ENCODE data around the gene PABPN1.

Gene PABPN1

GRCh38 chr14:23352506-23353432, 31.5 kb downstream of the PABPN1 start, which contains the start of gene SLC22A17:
TSS of gene SLC22A17 (minus strand) at chr14:23352887.
- no peak within 1 kb of the TSS for H3K27ac ChIP-seq (ENCODE audit: low read length)

DNA sequence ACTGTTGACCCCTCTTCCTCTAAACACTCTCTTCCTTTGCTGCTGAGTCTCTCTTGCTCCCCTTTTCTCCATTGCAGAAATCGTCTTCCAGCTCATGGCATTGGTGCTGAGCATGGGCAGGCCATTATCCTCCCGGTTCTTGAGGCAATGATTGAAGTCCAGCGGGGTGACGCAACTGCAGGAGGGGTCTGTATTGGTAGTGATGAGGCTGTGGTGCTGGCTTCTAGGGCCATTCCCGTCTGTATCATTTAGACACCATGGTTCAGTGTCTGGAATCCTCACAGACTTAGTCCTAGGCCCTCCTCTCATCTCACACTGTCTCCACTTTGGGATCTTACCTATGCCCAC, 32.1 kb downstream of the PABPN1 start:
- peaks cover 4% of the 10 kb centered on the region; the same call in 1 of the 2 replicates for H3K4me1 ChIP-seq (ENCODE audit: control insufficient read depth, insufficient read depth, low read length)
- no peaks in the 10 kb centered on the region for H3K9me3 ChIP-seq (ENCODE audit: control insufficient read depth, insufficient read depth, low read length)
- H3K27ac ChIP-seq (ENCODE audit: low read length), result no peak overlapping the region
- H3K4me3 ChIP-seq (ENCODE audit: low read length), result no peak overlapping the region
- DNase-seq (ENCODE audit: low read depth, low spot score), result no peak
- WGBS (ENCODE audit: insufficient coverage, insufficient read length), result no CpG with 5 or more reads among the region's 5 CpGs
- H3K36me3 ChIP-seq (ENCODE audit: control insufficient read depth, insufficient read depth, low read length), result peaks cover 2% of the 10 kb centered on the region; the same call in 1 of the 2 replicates
- no peaks in the 10 kb centered on the region for H3K27me3 ChIP-seq (ENCODE audit: control insufficient read depth, insufficient read depth, low read length)

More at GRCh38 chr14:23352506-23353432, 31.5 kb downstream of the PABPN1 start, which contains the start of gene SLC22A17:
- Histone ChIP-seq H3K4me1 (ENCODE audit: control insufficient read depth, insufficient read depth, low read length) (peaks cover 4% of the 10 kb centered on the region; the same call in 1 of the 2 replicates), H3K9me3 (ENCODE audit: control insufficient read depth, insufficient read depth, low read length) (no peaks in the 10 kb centered on the region), H3K36me3 (ENCODE audit: control insufficient read depth, insufficient read depth, low read length) (peaks cover 2% of the 10 kb centered on the region; the same call in 1 of the 2 replicates), H3K4me3 (ENCODE audit: low read length) (peak within 1 kb of the TSS; percentile 91), H3K27me3 (ENCODE audit: control insufficient read depth, insufficient read depth, low read length) (no peaks in the 10 kb centered on the region)
- WGBS (ENCODE audit: insufficient coverage, insufficient read length), result no CpG with 5 or more reads among the region's 42 CpGs
- DNase-seq (ENCODE audit: low read depth, low spot score), result peak; percentile 77

GRCh38 chr14:23354990-23355389, 33.7 kb downstream of the PABPN1 start:
- no peaks in the 10 kb centered on the region for H3K9me3 ChIP-seq (ENCODE audit: control insufficient read depth, insufficient read depth, low read length)
- WGBS (ENCODE audit: insufficient coverage, insufficient read length), result no CpG with 5 or more reads among the region's 6 CpGs
- no peaks in the 10 kb centered on the region for H3K27me3 ChIP-seq (ENCODE audit: control insufficient read depth, insufficient read depth, low read length)
- H3K36me3 ChIP-seq (ENCODE audit: control insufficient read depth, insufficient read depth, low read length), result peaks cover 5% of the 10 kb centered on the region
- peaks cover 4% of the 10 kb centered on the region; the same call in 1 of the 2 replicates for H3K4me1 ChIP-seq (ENCODE audit: control insufficient read depth, insufficient read depth, low read length)
- H3K4me3 ChIP-seq (ENCODE audit: low read length), result no peak overlapping the region
- no peak overlapping the region for H3K27ac ChIP-seq (ENCODE audit: low read length)
- DNase-seq (ENCODE audit: low read depth, low spot score), result no peak

DNA sequence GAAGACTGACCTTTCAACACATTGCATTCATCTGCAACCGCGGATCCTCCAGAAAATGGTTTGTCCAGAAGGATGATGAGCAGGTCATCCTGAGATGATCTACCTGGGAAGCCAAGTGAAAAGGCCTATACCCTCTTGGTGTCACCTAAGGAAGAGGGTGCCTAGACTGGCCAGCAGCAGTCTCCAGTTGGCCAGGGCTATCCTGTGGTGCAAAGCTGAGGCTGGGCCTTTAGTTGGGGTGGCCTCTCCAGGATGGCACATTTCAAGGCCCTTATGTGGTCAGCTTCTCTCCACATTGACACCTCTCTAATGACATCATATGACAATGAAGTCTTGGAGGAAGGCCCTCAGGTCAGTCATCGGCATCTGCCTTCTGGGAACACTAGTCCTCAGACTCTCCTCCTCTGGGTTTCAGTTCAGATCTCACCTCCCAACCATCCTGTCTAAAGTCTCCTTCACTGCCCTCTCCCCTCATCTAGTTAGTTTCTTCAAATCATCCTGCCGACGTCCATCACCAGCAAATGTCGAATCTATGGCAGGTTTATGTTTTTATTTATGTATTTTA, 34.7 kb downstream of the PABPN1 start:
- WGBS (ENCODE audit: insufficient coverage, insufficient read length), result no CpG with 5 or more reads among the region's 6 CpGs
- Histone ChIP-seq H3K27me3 (ENCODE audit: control insufficient read depth, insufficient read depth, low read length) (no peaks in the 10 kb centered on the region), H3K9me3 (ENCODE audit: control insufficient read depth, insufficient read depth, low read length) (no peaks in the 10 kb centered on the region), H3K4me1 (ENCODE audit: control insufficient read depth, insufficient read depth, low read length) (peaks cover 4% of the 10 kb centered on the region; the same call in 1 of the 2 replicates), H3K36me3 (ENCODE audit: control insufficient read depth, insufficient read depth, low read length) (peaks cover 6% of the 10 kb centered on the region), H3K4me3 (ENCODE audit: low read length) (no peak overlapping the region), H3K27ac (ENCODE audit: low read length) (no peak overlapping the region)
- no peak for DNase-seq (ENCODE audit: low read depth, low spot score)

DNA sequence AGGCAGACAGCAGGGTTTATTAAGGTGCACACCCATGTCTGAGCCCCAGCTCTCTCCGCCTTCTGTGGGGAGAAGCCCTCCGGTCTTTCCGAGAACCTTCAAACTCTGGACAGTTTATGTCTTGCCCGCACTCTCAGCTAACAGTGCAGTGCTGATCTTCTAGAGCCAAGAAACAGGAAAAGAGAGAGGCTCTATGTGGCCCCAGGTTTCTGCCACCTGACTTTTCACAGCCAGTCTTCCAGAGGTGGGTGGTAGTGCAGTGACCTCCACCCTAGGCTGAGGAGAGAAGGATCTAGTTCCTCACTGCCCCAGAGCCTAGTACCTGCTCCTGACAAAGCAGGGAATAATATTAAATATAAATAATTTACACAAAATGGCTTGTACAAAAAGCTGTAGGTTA, 35.4 kb downstream of the PABPN1 start:
- WGBS (ENCODE audit: insufficient coverage, insufficient read length), result no CpG with 5 or more reads among the region's 4 CpGs

DNA sequence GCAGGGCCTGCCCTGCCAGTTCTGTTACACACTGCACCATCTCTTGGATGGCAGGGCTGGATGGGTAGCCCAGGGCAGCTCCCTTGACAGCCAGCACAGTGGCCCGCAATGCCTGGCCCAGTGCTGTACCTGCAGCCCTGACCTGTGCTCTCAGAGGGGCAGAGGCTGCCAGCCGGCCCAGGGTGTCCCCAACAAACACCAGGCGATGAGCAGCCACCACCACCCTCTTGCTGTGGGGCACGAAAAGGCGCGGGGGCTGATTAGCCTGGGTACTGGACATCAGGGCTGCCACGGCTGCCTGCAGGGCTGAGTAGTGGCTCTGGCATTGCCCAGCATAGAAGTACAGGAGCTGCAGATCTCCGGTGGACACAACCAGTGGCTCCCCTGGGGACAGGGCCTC, 36.0 kb downstream of the PABPN1 start:
- no peak for DNase-seq (ENCODE audit: low read depth, low spot score)
- no CpG with 5 or more reads among the region's 8 CpGs for WGBS (ENCODE audit: insufficient coverage, insufficient read length)
- Histone ChIP-seq H3K27ac (ENCODE audit: low read length) (no peak overlapping the region), H3K36me3 (ENCODE audit: control insufficient read depth, insufficient read depth, low read length) (peaks cover 6% of the 10 kb centered on the region), H3K27me3 (ENCODE audit: control insufficient read depth, insufficient read depth, low read length) (no peaks in the 10 kb centered on the region), H3K4me3 (ENCODE audit: low read length) (no peak overlapping the region), H3K4me1 (ENCODE audit: control insufficient read depth, insufficient read depth, low read length) (no peaks in the 10 kb centered on the region), H3K9me3 (ENCODE audit: control insufficient read depth, insufficient read depth, low read length) (no peaks in the 10 kb centered on the region)

More for the DNA sequence above, 35.4 kb downstream of the PABPN1 start:
- Histone ChIP-seq H3K4me3 (ENCODE audit: low read length) (no peak overlapping the region), H3K36me3 (ENCODE audit: control insufficient read depth, insufficient read depth, low read length) (peaks cover 6% of the 10 kb centered on the region), H3K9me3 (ENCODE audit: control insufficient read depth, insufficient read depth, low read length) (no peaks in the 10 kb centered on the region), H3K27me3 (ENCODE audit: control insufficient read depth, insufficient read depth, low read length) (no peaks in the 10 kb centered on the region), H3K4me1 (ENCODE audit: control insufficient read depth, insufficient read depth, low read length) (peaks cover 3% of the 10 kb centered on the region; the same call in 1 of the 2 replicates), H3K27ac (ENCODE audit: low read length) (no peak overlapping the region)
- no peak for DNase-seq (ENCODE audit: low read depth, low spot score)

DNA sequence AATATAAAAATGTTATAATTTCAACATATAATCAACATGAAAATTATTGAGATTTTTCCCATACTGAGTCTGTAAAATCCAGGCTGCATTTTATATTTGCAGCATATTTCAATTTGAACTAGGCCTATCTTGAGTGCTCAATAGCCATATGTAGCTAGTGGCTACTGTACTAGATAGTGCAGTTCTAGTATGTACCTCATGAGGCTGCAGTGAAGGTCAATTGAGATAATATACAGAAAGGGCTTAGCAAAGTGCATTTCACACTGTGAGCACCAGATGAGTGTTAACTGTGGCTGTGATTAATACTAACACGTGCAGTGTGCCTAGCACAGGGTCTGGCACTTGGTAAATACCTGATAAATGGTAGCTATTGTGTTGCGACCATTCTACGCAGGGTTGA, 36.8 kb downstream of the PABPN1 start:
- no peak for DNase-seq (ENCODE audit: low read depth, low spot score)
- Histone ChIP-seq H3K4me1 (ENCODE audit: control insufficient read depth, insufficient read depth, low read length) (no peaks in the 10 kb centered on the region), H3K4me3 (ENCODE audit: low read length) (no peak overlapping the region), H3K27ac (ENCODE audit: low read length) (no peak overlapping the region), H3K9me3 (ENCODE audit: control insufficient read depth, insufficient read depth, low read length) (no peaks in the 10 kb centered on the region), H3K36me3 (ENCODE audit: control insufficient read depth, insufficient read depth, low read length) (peaks cover 6% of the 10 kb centered on the region), H3K27me3 (ENCODE audit: control insufficient read depth, insufficient read depth, low read length) (no peaks in the 10 kb centered on the region)
- no CpG with 5 or more reads among the region's 3 CpGs for WGBS (ENCODE audit: insufficient coverage, insufficient read length)

DNA sequence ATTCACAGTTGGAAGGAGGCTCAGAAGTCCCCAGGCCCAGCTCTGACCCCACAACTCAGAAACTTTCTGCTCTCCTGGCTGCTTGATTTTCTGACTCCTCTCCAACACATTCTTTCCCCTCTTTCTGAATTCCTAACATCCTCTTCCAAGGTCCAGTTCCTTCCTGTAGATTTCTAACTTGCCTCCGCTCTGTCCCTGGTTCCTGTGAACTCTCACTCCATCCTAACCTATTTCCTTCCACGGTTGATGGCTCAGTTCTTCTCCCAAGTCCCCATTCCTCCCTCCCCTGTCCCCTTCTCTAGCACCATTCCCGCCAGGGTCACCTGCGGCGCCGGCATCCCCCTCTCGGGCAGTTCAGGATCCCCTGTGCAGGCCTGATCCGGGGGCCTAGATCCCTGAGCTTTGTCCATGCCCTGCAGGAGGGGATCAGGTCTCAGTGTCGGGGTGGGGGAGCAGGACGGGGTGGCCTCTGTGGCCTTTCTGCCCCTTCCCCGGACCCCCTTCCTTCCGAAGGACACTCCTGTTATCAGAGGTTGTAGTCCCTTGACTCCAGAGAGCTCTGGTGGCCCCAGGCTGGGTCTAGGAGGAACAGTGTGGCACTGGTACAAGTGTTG, 37.4 kb downstream of the PABPN1 start:
- no peaks in the 10 kb centered on the region for H3K27me3 ChIP-seq (ENCODE audit: control insufficient read depth, insufficient read depth, low read length)
- no peak overlapping the region for H3K4me3 ChIP-seq (ENCODE audit: low read length)
- H3K27ac ChIP-seq (ENCODE audit: low read length), result no peak overlapping the region
- WGBS (ENCODE audit: insufficient coverage, insufficient read length), result no CpG with 5 or more reads among the region's 12 CpGs
- H3K36me3 ChIP-seq (ENCODE audit: control insufficient read depth, insufficient read depth, low read length), result peaks cover 6% of the 10 kb centered on the region
- no peaks in the 10 kb centered on the region for H3K9me3 ChIP-seq (ENCODE audit: control insufficient read depth, insufficient read depth, low read length)
- DNase-seq (ENCODE audit: low read depth, low spot score), result no peak
- no peaks in the 10 kb centered on the region for H3K4me1 ChIP-seq (ENCODE audit: control insufficient read depth, insufficient read depth, low read length)

DNA sequence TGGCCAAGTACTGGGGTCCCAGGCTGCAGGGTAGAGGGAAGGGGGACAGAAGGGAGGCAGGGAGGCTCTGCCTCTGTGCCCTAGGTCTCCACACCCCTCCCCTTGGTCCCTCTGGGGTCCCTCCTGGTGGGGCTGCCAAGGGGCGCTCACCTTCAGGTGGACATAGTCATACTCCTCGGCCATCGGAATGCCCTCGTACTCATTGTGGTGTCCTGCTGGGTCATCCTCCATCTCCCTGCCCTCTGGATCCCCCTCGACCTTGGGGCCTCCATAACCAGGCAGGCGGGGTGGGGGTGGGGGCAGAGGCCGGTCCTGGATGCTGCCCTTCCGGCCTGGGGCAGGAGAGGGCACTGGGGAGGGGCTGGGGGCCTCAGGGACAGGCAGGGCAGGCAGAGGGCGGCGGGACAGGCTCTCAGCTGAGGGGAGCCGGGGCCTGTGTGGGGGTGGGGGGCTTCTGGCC, 37.9 kb downstream of the PABPN1 start:
- no CpG with 5 or more reads among the region's 11 CpGs for WGBS (ENCODE audit: insufficient coverage, insufficient read length)
- H3K4me3 ChIP-seq (ENCODE audit: low read length), result no peak overlapping the region
- H3K9me3 ChIP-seq (ENCODE audit: control insufficient read depth, insufficient read depth, low read length), result no peaks in the 10 kb centered on the region
- H3K27ac ChIP-seq (ENCODE audit: low read length), result no peak overlapping the region
- DNase-seq (ENCODE audit: low read depth, low spot score), result no peak
- H3K4me1 ChIP-seq (ENCODE audit: control insufficient read depth, insufficient read depth, low read length), result 0 out of 2 replicates have a peak, but pooled peaks cover 2% of the 10 kb centered on the region
- H3K36me3 ChIP-seq (ENCODE audit: control insufficient read depth, insufficient read depth, low read length), result peaks cover 6% of the 10 kb centered on the region
- no peaks in the 10 kb centered on the region for H3K27me3 ChIP-seq (ENCODE audit: control insufficient read depth, insufficient read depth, low read length)

DNA sequence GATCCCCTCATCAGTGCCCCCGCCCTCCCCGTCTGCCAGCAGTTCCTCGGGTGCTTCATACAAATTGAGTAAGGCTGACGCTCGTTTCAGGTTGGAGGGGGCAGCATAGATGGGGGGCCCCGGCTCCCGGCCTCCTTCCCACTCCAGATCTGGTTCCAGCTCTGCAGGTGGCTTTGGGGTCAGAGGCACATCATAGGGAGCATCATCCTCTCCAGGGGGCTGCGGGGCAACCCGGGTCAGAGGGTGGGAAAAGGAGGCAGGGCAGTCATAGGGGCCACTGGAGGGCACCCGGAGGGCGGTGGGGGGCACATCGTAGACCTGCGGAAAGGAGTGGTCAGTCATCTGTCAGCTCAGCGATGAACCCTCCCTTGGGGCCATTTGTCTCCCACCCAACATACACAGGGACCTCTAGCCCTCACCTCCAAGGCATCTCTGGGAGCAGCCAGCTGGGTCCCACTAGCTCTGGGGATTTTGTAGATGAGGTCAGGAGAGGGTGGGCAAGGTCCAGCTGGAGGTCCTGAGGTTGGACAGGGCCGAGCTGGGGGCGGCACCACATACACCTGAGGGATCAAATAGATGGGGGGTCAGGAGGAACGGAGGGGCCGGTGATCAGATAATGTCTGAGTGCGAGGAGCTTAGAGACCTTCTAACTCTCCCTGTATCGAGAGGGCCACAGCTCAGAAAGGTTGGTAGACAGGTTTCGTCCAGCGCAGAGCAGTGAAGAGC, 38.6 kb downstream of the PABPN1 start:
- Histone ChIP-seq H3K9me3 (ENCODE audit: control insufficient read depth, insufficient read depth, low read length) (no peaks in the 10 kb centered on the region), H3K36me3 (ENCODE audit: control insufficient read depth, insufficient read depth, low read length) (peaks cover 6% of the 10 kb centered on the region), H3K4me1 (ENCODE audit: control insufficient read depth, insufficient read depth, low read length) (0 out of 2 replicates have a peak, but pooled peaks cover 3% of the 10 kb centered on the region), H3K4me3 (ENCODE audit: low read length) (no peak overlapping the region), H3K27ac (ENCODE audit: low read length) (no peak overlapping the region), H3K27me3 (ENCODE audit: control insufficient read depth, insufficient read depth, low read length) (no peaks in the 10 kb centered on the region)
- no peak for DNase-seq (ENCODE audit: low read depth, low spot score)
- WGBS (ENCODE audit: insufficient coverage, insufficient read length), result no CpG with 5 or more reads among the region's 22 CpGs
